Lower lobe of right lung (tissue), 2 donors: ENCODE results near the gene USF3. TPM values are rescaled to one million over a fixed set of nuclear protein-coding genes. Genes with fewer than 3 reads are reported as not detected.

ENCODE experiments used
- ATAC-seq, 2 donors: fragments of 200-7000 bp; cut with Tn5 transposase; one replicate each; pipeline ENCODE4 v1.9.1; 2020 to 2022; ENCODE audit warnings: mild to moderate bottlenecking in 2 of 2, moderate library complexity in 2 of 2
- DNase-seq: peaks from one replicate; pipeline ENCODE4 v3.0.0-alpha.2; 2020
- H3K27ac ChIP-seq: fragments of 200-600 bp; one replicate; pipeline ENCODE4 v1.8.0; 2022
- H3K27me3 ChIP-seq: fragments of 200-600 bp; one replicate; pipeline ENCODE4 v1.8.0; 2022; ENCODE audit warnings: low read depth
- H3K36me3 ChIP-seq: fragments of 200-600 bp; one replicate; pipeline ENCODE4 v1.8.0; 2022; ENCODE audit warnings: mild to moderate bottlenecking
- H3K4me1 ChIP-seq: fragments of 200-600 bp; one replicate; pipeline ENCODE4 v1.8.0; 2022
- H3K4me3 ChIP-seq: fragments of 200-600 bp; one replicate; pipeline ENCODE4 v1.8.0; 2022; ENCODE audit warnings: mild to moderate bottlenecking
- H3K9me3 ChIP-seq: fragments of 200-600 bp; one replicate; pipeline ENCODE4 v1.8.0; 2022
- intact Hi-C: fragments of 100-400 bp; cut with DNase I; formaldehyde crosslinking; loops from one replicate; pipeline ENCODE4 v1.11.0; 2022
- total RNA-seq: library from RNA; stranded (reverse); fragmentation: NEBNext Ultra II Directional; extraction: Animal tissue kit (Norgen Biotek cat#: 25700); gene quantifications from one replicate; pipeline ENCODE4 v1.2.1, GENCODE V29; 2021
- TF ChIP-seq, protein P1 (sequence below): fragments of 200-600 bp; IDR thresholded peaks from one replicate; pipeline ENCODE4 v1.8.0; 2022; ENCODE audit warnings: antibody characterized with exemption, mild to moderate bottlenecking
- donor health status: DM: no; HTN: yes; CAD: no; lungs with severe emphysema.

USF3 gene
- total RNA-seq, 1 donor from 2014 or later, result 20.9 TPM

DNA sequence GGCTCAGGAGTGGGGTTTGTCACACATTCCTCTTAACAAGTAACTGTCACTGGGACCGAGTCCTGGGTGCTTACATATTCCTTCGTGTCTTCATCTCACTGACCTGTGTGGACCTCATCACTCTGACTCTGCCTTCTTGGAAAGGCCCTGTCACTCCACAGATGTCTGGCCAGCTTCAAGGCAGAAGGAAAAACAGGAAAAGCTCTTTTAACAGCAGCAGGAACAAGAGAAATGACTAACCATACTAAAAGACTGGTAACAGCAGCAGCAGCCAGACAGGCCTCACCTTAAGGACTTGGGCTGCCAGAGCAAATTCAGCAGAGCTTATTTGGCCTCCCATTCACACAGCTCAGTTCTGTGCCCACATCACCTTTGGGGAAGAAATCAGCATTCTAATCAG is 68.1 kb downstream of the USF3 start:
- no peak overlapping the region for H3K27ac ChIP-seq
- DNase-seq (no peak), ATAC-seq (no peak)
- no peaks in the 10 kb centered on the region for H3K36me3 ChIP-seq
- H3K4me3 ChIP-seq, result no peak overlapping the region
- peaks cover 8% of the 10 kb centered on the region for H3K4me1 ChIP-seq
- intact Hi-C loops, result no loop called here
- no peaks in the 10 kb centered on the region for H3K9me3 ChIP-seq
- no peaks in the 10 kb centered on the region for H3K27me3 ChIP-seq
- TF ChIP-seq, protein P1, sequence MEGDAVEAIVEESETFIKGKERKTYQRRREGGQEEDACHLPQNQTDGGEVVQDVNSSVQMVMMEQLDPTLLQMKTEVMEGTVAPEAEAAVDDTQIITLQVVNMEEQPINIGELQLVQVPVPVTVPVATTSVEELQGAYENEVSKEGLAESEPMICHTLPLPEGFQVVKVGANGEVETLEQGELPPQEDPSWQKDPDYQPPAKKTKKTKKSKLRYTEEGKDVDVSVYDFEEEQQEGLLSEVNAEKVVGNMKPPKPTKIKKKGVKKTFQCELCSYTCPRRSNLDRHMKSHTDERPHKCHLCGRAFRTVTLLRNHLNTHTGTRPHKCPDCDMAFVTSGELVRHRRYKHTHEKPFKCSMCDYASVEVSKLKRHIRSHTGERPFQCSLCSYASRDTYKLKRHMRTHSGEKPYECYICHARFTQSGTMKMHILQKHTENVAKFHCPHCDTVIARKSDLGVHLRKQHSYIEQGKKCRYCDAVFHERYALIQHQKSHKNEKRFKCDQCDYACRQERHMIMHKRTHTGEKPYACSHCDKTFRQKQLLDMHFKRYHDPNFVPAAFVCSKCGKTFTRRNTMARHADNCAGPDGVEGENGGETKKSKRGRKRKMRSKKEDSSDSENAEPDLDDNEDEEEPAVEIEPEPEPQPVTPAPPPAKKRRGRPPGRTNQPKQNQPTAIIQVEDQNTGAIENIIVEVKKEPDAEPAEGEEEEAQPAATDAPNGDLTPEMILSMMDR, result no peak

DNA sequence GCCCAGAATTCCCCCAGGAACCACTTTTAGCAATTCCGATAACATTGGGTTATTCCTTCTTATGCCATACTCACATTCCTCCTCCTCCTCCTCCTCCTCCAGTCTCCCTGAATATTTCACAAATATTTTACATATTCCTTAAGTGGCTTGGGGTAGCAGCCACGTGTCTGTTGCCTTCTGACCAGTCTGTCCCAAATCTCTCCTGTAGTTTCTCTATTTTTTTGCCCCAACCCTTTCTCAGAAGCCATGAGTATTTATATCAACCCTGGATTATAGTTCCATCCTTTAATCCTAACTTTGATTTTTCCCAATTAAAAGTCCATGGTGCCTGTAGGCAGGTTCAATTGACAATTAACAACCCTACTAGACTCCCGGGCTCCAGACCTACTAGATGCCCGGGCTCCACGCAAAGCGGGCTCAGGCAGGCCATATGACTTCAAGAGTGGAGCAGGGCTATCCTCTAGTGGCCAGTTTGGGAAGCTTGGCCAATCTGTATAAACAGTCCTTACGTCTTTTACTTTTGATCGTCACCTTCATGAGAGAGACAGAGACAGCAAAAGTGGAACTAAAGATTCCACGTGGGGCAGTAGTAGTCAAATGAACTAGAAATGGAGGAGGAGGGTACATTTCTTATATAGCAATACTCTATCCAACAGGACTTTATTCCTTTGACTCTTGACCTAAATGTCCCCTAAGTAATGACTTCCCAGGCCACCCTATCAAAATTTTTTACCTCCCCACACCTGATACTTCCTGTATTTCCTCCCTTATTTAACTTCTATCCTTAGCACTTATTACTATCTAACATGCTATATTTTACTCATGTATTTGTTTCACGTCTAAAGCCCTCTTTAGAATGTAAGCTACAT is 69.7 kb downstream of the USF3 start:
- intact Hi-C loops, result no loop called here

DNA sequence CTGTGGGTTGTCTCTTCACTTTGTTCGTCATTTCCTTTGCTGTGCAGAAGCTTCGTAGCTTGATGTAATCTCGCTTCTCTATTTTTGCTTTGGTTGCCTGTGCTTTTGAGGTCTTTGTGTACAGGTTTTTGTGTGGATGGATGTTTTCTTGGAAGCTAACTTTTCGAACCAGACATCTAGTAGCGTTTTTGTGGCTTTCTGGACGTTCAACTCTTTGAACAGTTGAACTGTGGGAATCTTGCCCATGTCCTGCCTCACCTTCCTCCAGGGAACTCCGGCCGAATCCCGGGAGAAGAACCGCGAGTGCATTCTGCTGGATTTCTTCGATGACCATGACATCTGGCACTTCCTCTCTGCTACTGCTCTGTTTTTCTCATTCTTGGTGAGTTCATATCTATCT is 70.6 kb downstream of the USF3 start:
- Histone ChIP-seq H3K4me1 (peaks cover 8% of the 10 kb centered on the region), H3K36me3 (no peaks in the 10 kb centered on the region), H3K27ac (peak overlapping the region; percentile 10), H3K9me3 (no peaks in the 10 kb centered on the region), H3K4me3 (no peak overlapping the region), H3K27me3 (no peaks in the 10 kb centered on the region)
- ATAC-seq (no peak), DNase-seq (no peak)
- TF ChIP-seq, protein P1, result no peak
- intact Hi-C loops, result no loop called here

More for the DNA sequence above, 69.7 kb downstream of the USF3 start:
- H3K27ac ChIP-seq, result peak overlapping the region; percentile 10
- H3K27me3 ChIP-seq, result no peaks in the 10 kb centered on the region
- TF ChIP-seq, protein P1, result peak; percentile 81
- ATAC-seq (peak; percentile 81 to 84), DNase-seq (no peak)
- peak overlapping the region; percentile 10 for H3K4me3 ChIP-seq
- no peaks in the 10 kb centered on the region for H3K9me3 ChIP-seq
- no peaks in the 10 kb centered on the region for H3K36me3 ChIP-seq
- peaks cover 8% of the 10 kb centered on the region for H3K4me1 ChIP-seq

- Histone ChIP-seq H3K27ac (no peak overlapping the region), H3K4me1 (peaks cover 8% of the 10 kb centered on the region), H3K36me3 (no peaks in the 10 kb centered on the region), H3K27me3 (no peaks in the 10 kb centered on the region), H3K9me3 (no peaks in the 10 kb centered on the region), H3K4me3 (no peak overlapping the region)
- intact Hi-C loops, result no loop called here
- no peak for ATAC-seq
- DNase-seq, result no peak
- TF ChIP-seq, protein P1, result no peak
Observed at GRCh38 chr3:113623811-113624210, 72.6 kb downstream of the USF3 start.

GRCh38 chr3:113623324-113623723 is 73.1 kb downstream of the USF3 start:
- Histone ChIP-seq H3K36me3 (no peaks in the 10 kb centered on the region), H3K27ac (no peak overlapping the region), H3K9me3 (no peaks in the 10 kb centered on the region)

More at GRCh38 chr3:113623324-113623723, 73.1 kb downstream of the USF3 start:
- H3K27me3 ChIP-seq, result no peaks in the 10 kb centered on the region
- TF ChIP-seq, protein P1, result no peak
- no peak for ATAC-seq
- H3K4me1 ChIP-seq, result peaks cover 8% of the 10 kb centered on the region
- no peak for DNase-seq
- intact Hi-C loops, result no loop called here
- H3K4me3 ChIP-seq, result no peak overlapping the region
